HepG2 (cell line): Measurements from ENCODE around the gene SCT. TPM values are rescaled to one million over a fixed set of nuclear protein-coding genes. Genes with fewer than 3 reads are reported as not detected.
"Not testable (repeated sequence)": the region's sequence is repeated elsewhere in the genome, so short reads cannot be mapped to it uniquely, and the experiment has no call there.

Experiments
- CEBPB ChIP-seq: IDR thresholded peaks from 2 replicates; pipeline ENCODE4 v1.6.1; 2011; ENCODE audit warnings: low read depth, low read length, improper control_type of control experiment, borderline replicate concordance
- HNF4G ChIP-seq, 2 experiments: sonication (generic) in 1 of 2; formaldehyde crosslinking in 1 of 2; IDR thresholded peaks; 2 replicates each; pipeline versions ENCODE4 v1.4.0 to v1.6.1; 2011 to 2020; ENCODE audit warnings: borderline replicate concordance in 2 of 2, low read depth in 2 of 2, mild to moderate bottlenecking in 2 of 2, low read length in 1 of 2, missing genetic modification reagents in 1 of 2, moderate library complexity in 1 of 2
- LCORL ChIP-seq, 2 experiments: fragments of 450-650 bp in 1 of 2; sonication (generic) in 1 of 2; formaldehyde crosslinking in 1 of 2; IDR thresholded peaks; 2 replicates each; pipeline versions ENCODE4 v1.5.0 to v1.6.1; 2017 to 2020; ENCODE audit warnings: antibody characterized with exemption in 1 of 2, missing genetic modification reagents in 1 of 2
- SOX6 ChIP-seq, 2 experiments: fragments of 450-650 bp in 1 of 2; sonication (generic) in 1 of 2; formaldehyde crosslinking in 1 of 2; IDR thresholded peaks; 2 replicates each; pipeline versions ENCODE4 v1.4.0 to v1.6.1; 2017 to 2020; ENCODE audit warnings: antibody characterized with exemption in 1 of 2, mild to moderate bottlenecking in 1 of 2, missing genetic modification reagents in 1 of 2
- ZBTB4 ChIP-seq: sonication (generic); formaldehyde crosslinking; IDR thresholded peaks from 2 replicates; pipeline ENCODE4 v1.4.0; 2020; ENCODE audit warnings: missing genetic modification reagents, mild to moderate bottlenecking, borderline replicate concordance
- ZEB1 ChIP-seq: IDR thresholded peaks from 2 replicates; pipeline ENCODE4 v1.6.1; 2012; ENCODE audit warnings: mild to moderate bottlenecking, low read depth, inconsistent platforms; ENCODE audit not compliant: insufficient replicate concordance
- ZNF263 ChIP-seq: sonication (generic); formaldehyde crosslinking; IDR thresholded peaks from 2 replicates; pipeline ENCODE4 v1.4.0; 2020; ENCODE audit warnings: missing genetic modification reagents
- ZNF264 ChIP-seq: sonication (generic); formaldehyde crosslinking; IDR thresholded peaks from 2 replicates; pipeline ENCODE4 v1.4.0; 2020; ENCODE audit warnings: missing genetic modification reagents
- polyA plus RNA-seq, 8 experiments: library from polyadenylated mRNA; depleted of rRNA in 3 of 8; stranded (reverse) in 7 of 8; unstranded in 1 of 8; fragments of >200 nt; fragmentation: Illumina TruSeq in 4 of 8; extraction: Trizol in 4 of 8; gene quantifications; 2 replicates each; pipeline versions ENCODE4 v1.2.1 to v1.2.3, GENCODE V29; 2011 to 2016; ENCODE audit warnings: low read depth in 4 of 8, missing spikeins in 1 of 8, mixed read lengths in 1 of 8; ENCODE audit not compliant: insufficient read depth in 1 of 8
- total RNA-seq, 5 experiments: library from RNA; depleted of rRNA; stranded (reverse); fragments of >200 nt; fragmentation: Illumina TruSeq; extraction: Trizol; gene quantifications; 2 replicates each; pipeline ENCODE4 v1.2.3, GENCODE V29; 2016; ENCODE audit warnings: low read depth in 1 of 5
- TF ChIP-seq, protein P1 (sequence below): sonication (generic); formaldehyde crosslinking; IDR thresholded peaks from 2 replicates; pipeline ENCODE4 v1.8.1; 2022; ENCODE audit warnings: low read depth, mild to moderate bottlenecking, missing genetic modification reagents

The SCT gene
- total and polyA plus RNA-seq, 2 of the 13 experiments (the other 11 are each of a cell fraction or from before 2014, with no cell fraction given): not detected

DNA sequence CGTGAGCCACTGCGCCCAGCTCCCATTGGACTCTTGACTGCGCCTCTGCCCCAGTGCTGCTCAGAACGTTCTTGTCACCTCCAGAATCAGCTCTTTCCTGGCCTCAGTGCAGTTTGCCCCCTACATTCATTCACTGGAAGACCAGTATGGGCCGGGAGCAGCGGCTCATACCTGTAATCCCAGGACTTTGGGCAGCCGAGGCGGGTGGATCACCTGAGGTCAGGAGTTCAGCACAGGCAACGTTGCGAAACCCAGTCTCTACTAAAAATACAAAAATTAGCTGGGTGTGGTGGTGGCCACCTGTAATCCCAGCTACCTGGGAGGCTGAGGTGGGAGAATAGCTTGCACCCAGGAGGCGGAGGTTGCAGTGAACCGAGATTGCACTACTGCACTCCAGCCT lies 27.5 kb upstream of the SCT start (continued):
- TF ChIP-seq, protein P1, sequence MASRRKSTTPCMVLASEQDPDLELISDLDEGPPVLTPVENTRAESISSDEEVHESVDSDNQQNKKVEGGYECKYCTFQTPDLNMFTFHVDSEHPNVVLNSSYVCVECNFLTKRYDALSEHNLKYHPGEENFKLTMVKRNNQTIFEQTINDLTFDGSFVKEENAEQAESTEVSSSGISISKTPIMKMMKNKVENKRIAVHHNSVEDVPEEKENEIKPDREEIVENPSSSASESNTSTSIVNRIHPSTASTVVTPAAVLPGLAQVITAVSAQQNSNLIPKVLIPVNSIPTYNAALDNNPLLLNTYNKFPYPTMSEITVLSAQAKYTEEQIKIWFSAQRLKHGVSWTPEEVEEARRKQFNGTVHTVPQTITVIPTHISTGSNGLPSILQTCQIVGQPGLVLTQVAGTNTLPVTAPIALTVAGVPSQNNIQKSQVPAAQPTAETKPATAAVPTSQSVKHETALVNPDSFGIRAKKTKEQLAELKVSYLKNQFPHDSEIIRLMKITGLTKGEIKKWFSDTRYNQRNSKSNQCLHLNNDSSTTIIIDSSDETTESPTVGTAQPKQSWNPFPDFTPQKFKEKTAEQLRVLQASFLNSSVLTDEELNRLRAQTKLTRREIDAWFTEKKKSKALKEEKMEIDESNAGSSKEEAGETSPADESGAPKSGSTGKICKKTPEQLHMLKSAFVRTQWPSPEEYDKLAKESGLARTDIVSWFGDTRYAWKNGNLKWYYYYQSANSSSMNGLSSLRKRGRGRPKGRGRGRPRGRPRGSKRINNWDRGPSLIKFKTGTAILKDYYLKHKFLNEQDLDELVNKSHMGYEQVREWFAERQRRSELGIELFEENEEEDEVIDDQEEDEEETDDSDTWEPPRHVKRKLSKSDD (CRISPR knock-in tag): 0 out of 2 replicates have a peak, but pooled peaks have one; percentile 18
- TF ChIP-seq HNF4G (IDR thresholded peaks at IDR 0.05; ENCODE audit: borderline replicate concordance, low read depth, low read length): peak; percentile 32
- TF ChIP-seq HNF4G (CRISPR knock-in tag; IDR thresholded peaks at IDR 0.05; ENCODE audit: borderline replicate concordance, low read depth): peak; percentile 22; the same call in 1 of the 2 replicates
- TF ChIP-seq ZBTB4 (CRISPR knock-in tag): 0 out of 2 replicates have a peak, but pooled peaks have one; percentile 24
- peak; percentile 59 for TF ChIP-seq ZEB1
- TF ChIP-seq LCORL, SOX6 (IDR thresholded peaks at IDR 0.05): not testable (repeated sequence)
- peak; percentile 59 for TF ChIP-seq LCORL (CRISPR knock-in tag; IDR thresholded peaks at IDR 0.05)
- peak; percentile 30; the same call in 1 of the 2 replicates for TF ChIP-seq SOX6 (CRISPR knock-in tag; IDR thresholded peaks at IDR 0.05)
- 0 out of 2 replicates have a peak, but pooled peaks have one; percentile 40 for TF ChIP-seq ZNF264
- TF ChIP-seq CEBPB: peak; percentile 73
- 0 out of 2 replicates have a peak, but pooled peaks have one; percentile 18 for TF ChIP-seq ZNF263 (CRISPR knock-in tag)
